Measurements from ENCODE around the gene HS3ST5. TPM values are rescaled to one million over a fixed set of nuclear protein-coding genes. Genes with fewer than 3 reads are reported as not detected.

The HS3ST5 gene
- polyA plus RNA-seq, 1 donor (not counting 4 experiments of a cell fraction or from before 2014, with no cell fraction given): not detected

DNA sequence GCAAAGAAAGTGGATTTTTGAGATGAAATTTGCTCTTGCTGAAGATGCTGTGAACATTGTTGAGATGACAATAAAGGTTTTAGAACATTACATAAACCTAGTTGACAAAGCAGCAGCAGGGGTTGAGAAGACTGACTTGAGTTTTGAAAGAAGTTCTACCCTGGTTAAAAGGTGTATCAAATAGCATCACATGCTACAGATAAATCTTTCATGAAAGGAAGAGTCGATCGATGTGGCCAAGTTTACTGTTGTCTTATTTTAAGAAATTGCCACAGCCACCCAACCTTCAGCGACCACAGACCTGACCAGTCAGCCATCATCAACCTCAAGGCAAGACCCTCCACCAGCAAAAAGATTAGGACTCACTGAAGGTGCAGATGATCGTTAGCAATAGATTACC is 155.3 kb downstream of the HS3ST5 start:
- FAIRE-seq (no peak), DNase-seq (ENCODE audit: low read depth, low spot score) (no peak)
- H3K9me3 ChIP-seq (ENCODE audit: control insufficient read depth, low read depth, low read length): no peaks in the 10 kb centered on the region
- H3K27ac ChIP-seq (ENCODE audit: control insufficient read depth, insufficient read depth, low read length): no peak overlapping the region
- H3K9ac ChIP-seq (ENCODE audit: control insufficient read depth, extremely low read depth, insufficient read depth, low read length): no peak overlapping the region
- no peak overlapping the region for H2AFZ ChIP-seq (ENCODE audit: control insufficient read depth, low read length)
- H4K20me1 ChIP-seq (ENCODE audit: control insufficient read depth, extremely low read depth, insufficient read depth, low read length): no peaks in the 10 kb centered on the region
- dilution Hi-C loops (cut with MboI; ENCODE audit: extremely low pct_ligation_motif_present, low sequenced_read_pairs): no loop called here
- H3K36me3 ChIP-seq (ENCODE audit: control insufficient read depth in 2 of 2, extremely low read depth in 1 of 2, insufficient read depth in 2 of 2, low read length in 2 of 2): no peaks in the 10 kb centered on the region
- H3K4me2 ChIP-seq (ENCODE audit: control insufficient read depth, extremely low read depth, insufficient read depth, low read depth, low read length): no peak overlapping the region
- no peak overlapping the region for H3K4me3 ChIP-seq (ENCODE audit: control insufficient read depth in 2 of 3, extremely low read depth in 1 of 3, insufficient read depth in 2 of 3, low read depth in 1 of 3, low read length in 3 of 3)
- no peaks in the 10 kb centered on the region for H3K9me1 ChIP-seq (ENCODE audit: control insufficient read depth, extremely low read depth, insufficient read depth, low read length)
- H3K79me2 ChIP-seq (ENCODE audit: control insufficient read depth, insufficient read depth, low read length): no peaks in the 10 kb centered on the region
- TF ChIP-seq EZH2 (IDR thresholded peaks at IDR 0.05; ENCODE audit: low read length): no peak
- TF ChIP-seq, protein P1, sequence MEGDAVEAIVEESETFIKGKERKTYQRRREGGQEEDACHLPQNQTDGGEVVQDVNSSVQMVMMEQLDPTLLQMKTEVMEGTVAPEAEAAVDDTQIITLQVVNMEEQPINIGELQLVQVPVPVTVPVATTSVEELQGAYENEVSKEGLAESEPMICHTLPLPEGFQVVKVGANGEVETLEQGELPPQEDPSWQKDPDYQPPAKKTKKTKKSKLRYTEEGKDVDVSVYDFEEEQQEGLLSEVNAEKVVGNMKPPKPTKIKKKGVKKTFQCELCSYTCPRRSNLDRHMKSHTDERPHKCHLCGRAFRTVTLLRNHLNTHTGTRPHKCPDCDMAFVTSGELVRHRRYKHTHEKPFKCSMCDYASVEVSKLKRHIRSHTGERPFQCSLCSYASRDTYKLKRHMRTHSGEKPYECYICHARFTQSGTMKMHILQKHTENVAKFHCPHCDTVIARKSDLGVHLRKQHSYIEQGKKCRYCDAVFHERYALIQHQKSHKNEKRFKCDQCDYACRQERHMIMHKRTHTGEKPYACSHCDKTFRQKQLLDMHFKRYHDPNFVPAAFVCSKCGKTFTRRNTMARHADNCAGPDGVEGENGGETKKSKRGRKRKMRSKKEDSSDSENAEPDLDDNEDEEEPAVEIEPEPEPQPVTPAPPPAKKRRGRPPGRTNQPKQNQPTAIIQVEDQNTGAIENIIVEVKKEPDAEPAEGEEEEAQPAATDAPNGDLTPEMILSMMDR (optimal IDR thresholded peaks at IDR 0.05 in 1 of 3, IDR thresholded peaks at IDR 0.05 in 1 of 3, conservative IDR thresholded peaks at IDR 0.05 in 1 of 3; ENCODE audit: extremely low read depth in 1 of 3, insufficient read depth in 2 of 3, low read length in 3 of 3): no peak
- H3K27me3 ChIP-seq (ENCODE audit: control insufficient read depth, extremely low read depth, insufficient read depth, low read length): no peaks in the 10 kb centered on the region
- H3K4me1 ChIP-seq (ENCODE audit: control insufficient read depth, extremely low read depth, insufficient read depth, low read length): no peaks in the 10 kb centered on the region

DNA sequence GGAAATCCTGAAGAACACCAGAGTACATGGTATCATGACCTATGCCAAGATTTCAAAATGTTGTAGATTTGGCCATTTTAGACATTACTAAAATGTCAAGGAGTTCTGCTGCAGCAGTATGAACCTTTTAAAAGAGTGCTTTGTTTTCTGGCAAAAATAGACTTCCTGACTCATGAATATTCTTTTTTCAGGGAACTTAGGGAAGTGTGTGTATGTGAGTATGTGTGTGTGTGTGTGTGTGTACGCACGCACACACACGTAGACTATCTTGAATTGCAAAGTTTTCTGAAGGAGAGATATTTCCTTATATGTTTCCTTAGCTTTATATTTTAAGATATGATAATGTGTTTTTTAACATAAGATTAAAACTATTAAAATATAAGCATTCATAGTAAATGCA is 161.2 kb downstream of the HS3ST5 start:
- Histone ChIP-seq H3K27ac (ENCODE audit: control insufficient read depth, insufficient read depth, low read length) (no peak overlapping the region), H3K4me1 (ENCODE audit: control insufficient read depth, extremely low read depth, insufficient read depth, low read length) (no peaks in the 10 kb centered on the region), H4K20me1 (ENCODE audit: control insufficient read depth, extremely low read depth, insufficient read depth, low read length) (no peaks in the 10 kb centered on the region), H3K9ac (ENCODE audit: control insufficient read depth, extremely low read depth, insufficient read depth, low read length) (no peak overlapping the region), H3K27me3 (ENCODE audit: control insufficient read depth, extremely low read depth, insufficient read depth, low read length) (no peaks in the 10 kb centered on the region), H3K9me3 (ENCODE audit: control insufficient read depth, low read depth, low read length) (no peaks in the 10 kb centered on the region), H3K9me1 (ENCODE audit: control insufficient read depth, extremely low read depth, insufficient read depth, low read length) (no peaks in the 10 kb centered on the region), H3K79me2 (ENCODE audit: control insufficient read depth, insufficient read depth, low read length) (no peaks in the 10 kb centered on the region), H3K36me3 (ENCODE audit: control insufficient read depth in 2 of 2, extremely low read depth in 1 of 2, insufficient read depth in 2 of 2, low read length in 2 of 2) (no peaks in the 10 kb centered on the region), H2AFZ (ENCODE audit: control insufficient read depth, low read length) (no peak overlapping the region), H3K4me3 (ENCODE audit: control insufficient read depth in 2 of 3, extremely low read depth in 1 of 3, insufficient read depth in 2 of 3, low read depth in 1 of 3, low read length in 3 of 3) (no peak overlapping the region), H3K4me2 (ENCODE audit: control insufficient read depth, extremely low read depth, insufficient read depth, low read depth, low read length) (no peak overlapping the region)
- FAIRE-seq: no peak
- DNase-seq (ENCODE audit: low read depth, low spot score): no peak
- dilution Hi-C loops (cut with MboI; ENCODE audit: extremely low pct_ligation_motif_present, low sequenced_read_pairs): no loop called here
- TF ChIP-seq, protein P1 (optimal IDR thresholded peaks at IDR 0.05 in 1 of 3, IDR thresholded peaks at IDR 0.05 in 1 of 3, conservative IDR thresholded peaks at IDR 0.05 in 1 of 3; ENCODE audit: extremely low read depth in 1 of 3, insufficient read depth in 2 of 3, low read length in 3 of 3): no peak
